ENCODE data around the gene PLXNB1. TPM values are rescaled to one million over a fixed set of nuclear protein-coding genes. Genes with fewer than 3 reads are reported as not detected.

PLXNB1 gene
- total and polyA plus RNA-seq, 2 of the 13 experiments (the other 11 are each of a cell fraction or from before 2014, with no cell fraction given) = 86.0 to 143 TPM

GRCh38 chr3:48439820-48440589 is 10.1 kb upstream of the PLXNB1 start, which contains the start of the genes CCDC51 and TMA7 (continued):
- no peak for TF ChIP-seq ZBTB10 (CRISPR knock-in tag; IDR thresholded peaks at IDR 0.05; ENCODE audit: borderline replicate concordance)
- TF ChIP-seq CBX1 (IDR thresholded peaks at IDR 0.05; ENCODE audit: low read depth) = peak; percentile 91
- no peak for TF ChIP-seq ZFP62 (CRISPR knock-in tag; IDR thresholded peaks at IDR 0.05)
- TF ChIP-seq SP2 (CRISPR knock-in tag; IDR thresholded peaks at IDR 0.05) = peak; percentile 98
- no peak for TF ChIP-seq ZBTB8A (CRISPR knock-in tag; IDR thresholded peaks at IDR 0.05; ENCODE audit: borderline replicate concordance, low read depth)
- TF ChIP-seq DR1 (CRISPR knock-in tag; IDR thresholded peaks at IDR 0.05) = peak; percentile 87
- TF ChIP-seq ZSCAN30 (CRISPR knock-in tag; IDR thresholded peaks at IDR 0.05) = no peak
- peak; percentile 88 for TF ChIP-seq ZNF580 (CRISPR knock-in tag; IDR thresholded peaks at IDR 0.05; ENCODE audit: borderline replicate concordance, low read depth)
- TF ChIP-seq ZKSCAN1 (IDR thresholded peaks at IDR 0.05; ENCODE audit: low read length) = no peak
- TF ChIP-seq, protein P1, sequence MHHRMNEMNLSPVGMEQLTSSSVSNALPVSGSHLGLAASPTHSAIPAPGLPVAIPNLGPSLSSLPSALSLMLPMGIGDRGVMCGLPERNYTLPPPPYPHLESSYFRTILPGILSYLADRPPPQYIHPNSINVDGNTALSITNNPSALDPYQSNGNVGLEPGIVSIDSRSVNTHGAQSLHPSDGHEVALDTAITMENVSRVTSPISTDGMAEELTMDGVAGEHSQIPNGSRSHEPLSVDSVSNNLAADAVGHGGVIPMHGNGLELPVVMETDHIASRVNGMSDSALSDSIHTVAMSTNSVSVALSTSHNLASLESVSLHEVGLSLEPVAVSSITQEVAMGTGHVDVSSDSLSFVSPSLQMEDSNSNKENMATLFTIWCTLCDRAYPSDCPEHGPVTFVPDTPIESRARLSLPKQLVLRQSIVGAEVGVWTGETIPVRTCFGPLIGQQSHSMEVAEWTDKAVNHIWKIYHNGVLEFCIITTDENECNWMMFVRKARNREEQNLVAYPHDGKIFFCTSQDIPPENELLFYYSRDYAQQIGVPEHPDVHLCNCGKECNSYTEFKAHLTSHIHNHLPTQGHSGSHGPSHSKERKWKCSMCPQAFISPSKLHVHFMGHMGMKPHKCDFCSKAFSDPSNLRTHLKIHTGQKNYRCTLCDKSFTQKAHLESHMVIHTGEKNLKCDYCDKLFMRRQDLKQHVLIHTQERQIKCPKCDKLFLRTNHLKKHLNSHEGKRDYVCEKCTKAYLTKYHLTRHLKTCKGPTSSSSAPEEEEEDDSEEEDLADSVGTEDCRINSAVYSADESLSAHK (CRISPR knock-in tag; IDR thresholded peaks at IDR 0.05; ENCODE audit: borderline replicate concordance) = no peak
- TF ChIP-seq ELF4 (CRISPR knock-in tag; IDR thresholded peaks at IDR 0.05; ENCODE audit: borderline replicate concordance) = peak; percentile 98
- TF ChIP-seq ZNF354B (CRISPR knock-in tag; IDR thresholded peaks at IDR 0.05) = peak; percentile 75; the same call in 1 of the 2 replicates
- peak; percentile 97 for TF ChIP-seq KAT8 (CRISPR knock-in tag; IDR thresholded peaks at IDR 0.05)
- peak; percentile 76 for TF ChIP-seq KMT2A (CRISPR knock-in tag; IDR thresholded peaks at IDR 0.05)
- TF ChIP-seq MED13 (CRISPR knock-in tag; IDR thresholded peaks at IDR 0.05) = no peak
- peak; percentile 90 for TF ChIP-seq KMT2B (CRISPR knock-in tag; IDR thresholded peaks at IDR 0.05)
- TF ChIP-seq SSRP1 (CRISPR knock-in tag; IDR thresholded peaks at IDR 0.05) = no peak
- no peak for TF ChIP-seq ZNF530 (CRISPR knock-in tag; IDR thresholded peaks at IDR 0.05; ENCODE audit: low read depth)
- TF ChIP-seq, protein P2, sequence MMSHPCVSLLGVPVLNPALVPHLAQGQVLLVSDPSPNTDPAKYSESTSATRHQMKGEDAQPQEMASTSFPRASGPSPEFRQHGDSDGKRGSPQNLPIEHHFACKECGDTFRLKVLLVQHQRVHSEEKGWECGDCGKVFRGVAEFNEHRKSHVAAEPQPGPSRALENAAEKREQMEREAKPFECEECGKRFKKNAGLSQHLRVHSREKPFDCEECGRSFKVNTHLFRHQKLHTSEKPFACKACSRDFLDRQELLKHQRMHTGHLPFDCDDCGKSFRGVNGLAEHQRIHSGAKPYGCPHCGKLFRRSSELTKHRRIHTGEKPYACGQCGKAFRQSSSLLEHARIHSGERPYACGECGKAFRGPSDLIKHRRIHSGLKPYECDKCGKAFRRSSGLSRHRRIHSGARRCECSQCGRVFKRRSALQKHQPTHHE (CRISPR knock-in tag; IDR thresholded peaks at IDR 0.05; ENCODE audit: borderline replicate concordance) = no peak; the same call in 1 of the 2 replicates
- TF ChIP-seq, protein P3, sequence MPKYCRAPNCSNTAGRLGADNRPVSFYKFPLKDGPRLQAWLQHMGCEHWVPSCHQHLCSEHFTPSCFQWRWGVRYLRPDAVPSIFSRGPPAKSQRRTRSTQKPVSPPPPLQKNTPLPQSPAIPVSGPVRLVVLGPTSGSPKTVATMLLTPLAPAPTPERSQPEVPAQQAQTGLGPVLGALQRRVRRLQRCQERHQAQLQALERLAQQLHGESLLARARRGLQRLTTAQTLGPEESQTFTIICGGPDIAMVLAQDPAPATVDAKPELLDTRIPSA (CRISPR knock-in tag; IDR thresholded peaks at IDR 0.05; ENCODE audit: borderline replicate concordance) = no peak
- no peak for TF ChIP-seq ZNF282 (IDR thresholded peaks at IDR 0.05; ENCODE audit: partially characterized antibody)
- TF ChIP-seq, protein P4, sequence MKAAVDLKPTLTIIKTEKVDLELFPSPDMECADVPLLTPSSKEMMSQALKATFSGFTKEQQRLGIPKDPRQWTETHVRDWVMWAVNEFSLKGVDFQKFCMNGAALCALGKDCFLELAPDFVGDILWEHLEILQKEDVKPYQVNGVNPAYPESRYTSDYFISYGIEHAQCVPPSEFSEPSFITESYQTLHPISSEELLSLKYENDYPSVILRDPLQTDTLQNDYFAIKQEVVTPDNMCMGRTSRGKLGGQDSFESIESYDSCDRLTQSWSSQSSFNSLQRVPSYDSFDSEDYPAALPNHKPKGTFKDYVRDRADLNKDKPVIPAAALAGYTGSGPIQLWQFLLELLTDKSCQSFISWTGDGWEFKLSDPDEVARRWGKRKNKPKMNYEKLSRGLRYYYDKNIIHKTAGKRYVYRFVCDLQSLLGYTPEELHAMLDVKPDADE (CRISPR knock-in tag; IDR thresholded peaks at IDR 0.05) = no peak

Data from HepG2 (cell line).